Body of pancreas (tissue), 4 donors: ENCODE measurements around the gene CR2. TPM values are rescaled to one million over a fixed set of nuclear protein-coding genes. Genes with fewer than 3 reads are reported as not detected.

Source experiments
- ATAC-seq: fragments of 150-250 bp; one replicate; pipeline ENCODE4 v1.9.1; 2016
- DNase-seq, 4 donors: peaks; one replicate each; pipeline ENCODE4 v3.0.0-alpha.2; 2019
- H3K27ac ChIP-seq, 4 donors: fragments of 200-600 bp; sonication (generic); 1 replicate in 3 of 4; 2 replicates in 1 of 4; pipeline versions ENCODE4 v1.5.1 to v1.6.1; 2016 to 2019; ENCODE audit warnings: mild to moderate bottlenecking in 1 of 4, mixed read lengths in 1 of 4, moderate library complexity in 1 of 4
- H3K27me3 ChIP-seq, 2 donors: fragments of 200-600 bp; sonication (generic); one replicate each; pipeline ENCODE4 v1.6.0; 2016; ENCODE audit warnings: mild to moderate bottlenecking in 1 of 2
- H3K36me3 ChIP-seq, 2 donors: fragments of 200-600 bp; sonication (generic); replicated peaks in 1 of 2; 2 replicates each; pipeline ENCODE4 v1.5.1; 2016; ENCODE audit warnings: low read depth in 2 of 2; ENCODE audit not compliant: insufficient read depth in 1 of 2
- H3K4me1 ChIP-seq: fragments of 200-600 bp; sonication (generic); one replicate; pipeline ENCODE4 v1.6.0; 2016
- H3K4me3 ChIP-seq, 2 donors: fragments of 200-600 bp; sonication (generic); 1 replicate in 1 of 2; 2 replicates in 1 of 2; pipeline ENCODE4 v1.5.1; 2016 to 2019
- H3K9me3 ChIP-seq, 3 donors: fragments of 200-600 bp; sonication (generic); 1 replicate in 2 of 3; 2 replicates in 1 of 3; pipeline ENCODE4 v1.5.1; 2016
- CTCF ChIP-seq, 7 experiments: fragments of 450-650 bp in 4 of 7; fragments of 200-600 bp in 3 of 7; sonication (generic) in 3 of 7; IDR thresholded peaks; one replicate each; pipeline ENCODE4 v1.5.1; 2016 to 2019; ENCODE audit warnings: antibody characterized with exemption in 7 of 7
- POLR2A ChIP-seq, 3 donors: fragments of 450-650 bp; IDR thresholded peaks; one replicate each; pipeline ENCODE4 v1.6.1; 2016; ENCODE audit warnings: antibody characterized with exemption in 3 of 3, mild to moderate bottlenecking in 2 of 3
- WGBS, 2 donors: methylation state at CpG; one replicate each; pipeline ENCODE4 v1.1.5; 2017; 5-methylcytosine and 5-hydroxymethylcytosine counted together
- intact Hi-C: fragments of 100-400 bp; cut with DNase I; formaldehyde crosslinking; loops from one replicate; pipeline ENCODE4 v1.15.1; 2023
- total RNA-seq, 2 donors: library from RNA; depleted of rRNA; stranded (reverse); fragments of >200 nt; gene quantifications; one replicate each; pipeline ENCODE4 v1.1.0, GENCODE V29; 2016

CR2 gene
- total RNA-seq, 2 donors from 2014 or later, result not detected

GRCh38 chr1:207440626-207441025, 13.5 kb upstream of the CR2 start:
- Histone ChIP-seq H3K27me3 (no peaks in the 10 kb centered on the region), H3K4me3 (no peak overlapping the region), H3K36me3 (no peaks in the 10 kb centered on the region), H3K27ac (no peak overlapping the region), H3K9me3 (no peaks in the 10 kb centered on the region), H3K4me1 (no peaks in the 10 kb centered on the region)
- intact Hi-C loops, result no loop called here
- DNase-seq (no peak), ATAC-seq (no peak)
- TF ChIP-seq CTCF (IDR thresholded peaks at IDR 0.05), result no peak
- no peak for TF ChIP-seq POLR2A (IDR thresholded peaks at IDR 0.05)
- WGBS, 2 donors, result 81 to 86% methylated on average over 2 of the region's 2 CpGs

- Histone ChIP-seq H3K4me3 (no peak overlapping the region), H3K27me3 (no peaks in the 10 kb centered on the region), H3K36me3 (no peaks in the 10 kb centered on the region), H3K9me3 (no peaks in the 10 kb centered on the region), H3K4me1 (no peaks in the 10 kb centered on the region), H3K27ac (no peak overlapping the region)
- TF ChIP-seq CTCF (IDR thresholded peaks at IDR 0.05) (no peak), POLR2A (IDR thresholded peaks at IDR 0.05) (no peak)
- ATAC-seq (no peak), DNase-seq (no peak)
- intact Hi-C loops, result no loop called here
- WGBS, 2 donors, result 72 to 80% methylated on average over 5 of the region's 5 CpGs
These were observed 9.5 kb upstream of the CR2 start for GRCh38 chr1:207444514-207445217.

GRCh38 chr1:207453710-207454045, 450 bp upstream of the CR2 start:
- H3K9me3 ChIP-seq, result no peaks in the 10 kb centered on the region
- H3K27ac ChIP-seq, result no peak overlapping the region
- peaks cover 17% of the 10 kb centered on the region for H3K4me1 ChIP-seq
- no peak for TF ChIP-seq POLR2A (IDR thresholded peaks at IDR 0.05)
- no peak for TF ChIP-seq CTCF (IDR thresholded peaks at IDR 0.05)
- H3K27me3 ChIP-seq, result no peaks in the 10 kb centered on the region
- DNase-seq (no peak), ATAC-seq (no peak)
- WGBS, 2 donors, result 3 to 11% methylated on average over 1 of the region's 1 CpG
- no peak overlapping the region for H3K4me3 ChIP-seq
- no peaks in the 10 kb centered on the region for H3K36me3 ChIP-seq
- intact Hi-C loops, result no loop called here

GRCh38 chr1:207455183-207455754, 1.1 kb downstream of the CR2 start:
- intact Hi-C loops, result no loop called here
- TF ChIP-seq CTCF (IDR thresholded peaks at IDR 0.05) (no peak), POLR2A (IDR thresholded peaks at IDR 0.05) (no peak)
- Histone ChIP-seq H3K27me3 (no peaks in the 10 kb centered on the region), H3K36me3 (no peaks in the 10 kb centered on the region), H3K27ac (no peak overlapping the region), H3K4me1 (peaks cover 17% of the 10 kb centered on the region), H3K4me3 (no peak overlapping the region), H3K9me3 (no peaks in the 10 kb centered on the region)
- DNase-seq, result no peak
- ATAC-seq, result no peak
- 49% methylated on average over 6 of the region's 6 CpGs for WGBS, 2 donors

GRCh38 chr1:207458414-207458813, 4.3 kb downstream of the CR2 start:
- H3K36me3 ChIP-seq, result no peaks in the 10 kb centered on the region
- DNase-seq (no peak), ATAC-seq (no peak)
- H3K4me1 ChIP-seq, result peaks cover 17% of the 10 kb centered on the region
- intact Hi-C loops, result no loop called here
- no peak overlapping the region for H3K4me3 ChIP-seq
- no peak overlapping the region for H3K27ac ChIP-seq
- 85 to 95% methylated on average over 1 of the region's 1 CpG for WGBS, 2 donors
- no peaks in the 10 kb centered on the region for H3K27me3 ChIP-seq
- H3K9me3 ChIP-seq, result no peaks in the 10 kb centered on the region
- TF ChIP-seq POLR2A (IDR thresholded peaks at IDR 0.05) (no peak), CTCF (IDR thresholded peaks at IDR 0.05) (no peak)
